Measurements from ENCODE around the gene ZNF579. TPM values are rescaled to one million over a fixed set of nuclear protein-coding genes. Genes with fewer than 3 reads are reported as not detected.
A peak's percentile ranks its signal among the peaks of the same experiment; 100 is the strongest.

Gene ZNF579
- total RNA-seq (2014; rRNA removed; shearing (Covaris generic)) = 5.4 and 7.5 TPM in 2 replicates

- peak within 1 kb of the TSS; percentile 74 for H3K27ac ChIP-seq
- no peaks in the 10 kb centered on the region for H3K9me3 ChIP-seq (replicated peaks)
- H3K36me3 ChIP-seq = peaks cover 7% of the 10 kb centered on the region; the same call in 1 of the 2 replicates
- H3K27me3 ChIP-seq = no peaks in the 10 kb centered on the region
- peaks cover 6% of the 10 kb centered on the region for H3K4me1 ChIP-seq
- peak; percentile 92 to 94 for DNase-seq
- H3K4me3 ChIP-seq = peak within 1 kb of the TSS; percentile 94
Observed at GRCh38 chr19:55580628-55581144, at the start of gene ZNF579. Gene ZNF579, minus strand, starts transcription at chr19:55580848. Its CDS starts 1,209 bp downstream, at chr19:55579639.

GRCh38 chr19:55626350-55626749 is 45.7 kb upstream of the ZNF579 start:
- Histone ChIP-seq H3K27ac (no peak overlapping the region), H3K36me3 (no peaks in the 10 kb centered on the region)
- no peak for DNase-seq

GRCh38 chr19:55625004-55625326 is 44.3 kb upstream of the ZNF579 start:
- Histone ChIP-seq H3K27ac (no peak overlapping the region; the same call in 1 of the 2 replicates), H3K36me3 (no peaks in the 10 kb centered on the region), H3K4me1 (no peaks in the 10 kb centered on the region), H3K27me3 (no peaks in the 10 kb centered on the region), H3K4me3 (peak overlapping the region; percentile 63), H3K9me3 (replicated peaks) (no peaks in the 10 kb centered on the region)
- no peak for DNase-seq

More at GRCh38 chr19:55626350-55626749, 45.7 kb upstream of the ZNF579 start:
- no peak overlapping the region for H3K4me3 ChIP-seq
- no peaks in the 10 kb centered on the region for H3K4me1 ChIP-seq
- H3K9me3 ChIP-seq (replicated peaks) = no peaks in the 10 kb centered on the region
- H3K27me3 ChIP-seq = no peaks in the 10 kb centered on the region

- Histone ChIP-seq H3K9me3 (replicated peaks) (no peaks in the 10 kb centered on the region), H3K4me1 (no peaks in the 10 kb centered on the region), H3K27ac (peak within 1 kb of the TSS; percentile 78), H3K4me3 (peak within 1 kb of the TSS; percentile 63), H3K27me3 (no peaks in the 10 kb centered on the region), H3K36me3 (0 out of 2 replicates have a peak, but pooled peaks cover 2% of the 10 kb centered on the region)
- peak; percentile 93 to 96 for DNase-seq
Observed at GRCh38 chr19:55624109-55625003, 43.7 kb upstream of the ZNF579 start, which contains the start of gene ZNF784. Gene ZNF784, minus strand, starts transcription at chr19:55624566. Its CDS starts 5 bp downstream, at chr19:55624561.

GRCh38 chr19:55623561-55623960 is 42.9 kb upstream of the ZNF579 start:
- 0 out of 2 replicates have a peak, but pooled peaks cover 2% of the 10 kb centered on the region for H3K36me3 ChIP-seq
- H3K4me1 ChIP-seq = peaks cover 3% of the 10 kb centered on the region
- H3K27me3 ChIP-seq = no peaks in the 10 kb centered on the region
- no peak overlapping the region for H3K27ac ChIP-seq
- H3K4me3 ChIP-seq = peak overlapping the region; percentile 41
- H3K9me3 ChIP-seq (replicated peaks) = no peaks in the 10 kb centered on the region
- DNase-seq = no peak

- Histone ChIP-seq H3K9me3 (replicated peaks) (no peaks in the 10 kb centered on the region), H3K27me3 (no peaks in the 10 kb centered on the region), H3K27ac (no peak overlapping the region), H3K36me3 (0 out of 2 replicates have a peak, but pooled peaks cover 2% of the 10 kb centered on the region), H3K4me1 (peaks cover 4% of the 10 kb centered on the region), H3K4me3 (no peak overlapping the region)
- DNase-seq = no peak
Observed at GRCh38 chr19:55623130-55623529, 42.5 kb upstream of the ZNF579 start.

- Histone ChIP-seq H3K4me3 (no peak overlapping the region), H3K4me1 (peaks cover 4% of the 10 kb centered on the region), H3K9me3 (replicated peaks) (no peaks in the 10 kb centered on the region), H3K27ac (no peak overlapping the region), H3K27me3 (no peaks in the 10 kb centered on the region), H3K36me3 (peaks cover 9% of the 10 kb centered on the region)
- DNase-seq = no peak
Observed at GRCh38 chr19:55622242-55622969, 41.8 kb upstream of the ZNF579 start.

- Histone ChIP-seq H3K4me1 (peaks cover 4% of the 10 kb centered on the region), H3K27ac (no peak overlapping the region), H3K36me3 (peaks cover 12% of the 10 kb centered on the region), H3K9me3 (replicated peaks) (no peaks in the 10 kb centered on the region), H3K27me3 (no peaks in the 10 kb centered on the region), H3K4me3 (no peak overlapping the region)
- no peak for DNase-seq
Observed at GRCh38 chr19:55621673-55622231, 41.1 kb upstream of the ZNF579 start.

GRCh38 chr19:55621205-55621672 is 40.6 kb upstream of the ZNF579 start:
- Histone ChIP-seq H3K27ac (no peak overlapping the region), H3K36me3 (peaks cover 14% of the 10 kb centered on the region), H3K4me1 (peaks cover 4% of the 10 kb centered on the region), H3K9me3 (replicated peaks) (no peaks in the 10 kb centered on the region), H3K4me3 (no peak overlapping the region), H3K27me3 (no peaks in the 10 kb centered on the region)
- DNase-seq = no peak

GRCh38 chr19:55620410-55621204 is 40.0 kb upstream of the ZNF579 start:
- DNase-seq = no peak
- H3K27me3 ChIP-seq = no peaks in the 10 kb centered on the region
- no peak overlapping the region for H3K4me3 ChIP-seq
- no peaks in the 10 kb centered on the region for H3K9me3 ChIP-seq (replicated peaks)
- peaks cover 4% of the 10 kb centered on the region for H3K4me1 ChIP-seq
- H3K27ac ChIP-seq = no peak overlapping the region
- peaks cover 19% of the 10 kb centered on the region for H3K36me3 ChIP-seq

- no peaks in the 10 kb centered on the region for H3K9me3 ChIP-seq (replicated peaks)
- H3K36me3 ChIP-seq = peaks cover 24% of the 10 kb centered on the region
- DNase-seq = no peak
- H3K27me3 ChIP-seq = no peaks in the 10 kb centered on the region
- H3K4me1 ChIP-seq = peaks cover 4% of the 10 kb centered on the region
- no peak overlapping the region for H3K4me3 ChIP-seq
- no peak overlapping the region for H3K27ac ChIP-seq
Observed at GRCh38 chr19:55619286-55619685, 38.6 kb upstream of the ZNF579 start.

GRCh38 chr19:55618426-55618825 is 37.8 kb upstream of the ZNF579 start:
- Histone ChIP-seq H3K4me3 (no peak overlapping the region), H3K27ac (no peak overlapping the region), H3K27me3 (no peaks in the 10 kb centered on the region), H3K4me1 (peaks cover 4% of the 10 kb centered on the region), H3K36me3 (peaks cover 24% of the 10 kb centered on the region), H3K9me3 (replicated peaks) (no peaks in the 10 kb centered on the region)
- no peak for DNase-seq

- Histone ChIP-seq H3K4me3 (no peak overlapping the region), H3K27ac (no peak overlapping the region), H3K9me3 (replicated peaks) (no peaks in the 10 kb centered on the region)
Observed at GRCh38 chr19:55617426-55617825, 36.8 kb upstream of the ZNF579 start.

GRCh38 chr19:55616395-55616875 is 35.8 kb upstream of the ZNF579 start:
- no peaks in the 10 kb centered on the region for H3K27me3 ChIP-seq
- H3K4me1 ChIP-seq = peaks cover 4% of the 10 kb centered on the region
- H3K36me3 ChIP-seq = peaks cover 24% of the 10 kb centered on the region
- no peaks in the 10 kb centered on the region for H3K9me3 ChIP-seq (replicated peaks)
- H3K27ac ChIP-seq = no peak overlapping the region
- DNase-seq = no peak
- H3K4me3 ChIP-seq = no peak overlapping the region

More at GRCh38 chr19:55617426-55617825, 36.8 kb upstream of the ZNF579 start:
- Histone ChIP-seq H3K4me1 (peaks cover 4% of the 10 kb centered on the region), H3K36me3 (peaks cover 24% of the 10 kb centered on the region), H3K27me3 (no peaks in the 10 kb centered on the region)
- no peak for DNase-seq

Data from SJCRH30 (cell line).